ENCODE measurements around the gene KLK12. TPM values are rescaled to one million over a fixed set of nuclear protein-coding genes. Genes with fewer than 3 reads are reported as not detected.

KLK12 gene, protein sequence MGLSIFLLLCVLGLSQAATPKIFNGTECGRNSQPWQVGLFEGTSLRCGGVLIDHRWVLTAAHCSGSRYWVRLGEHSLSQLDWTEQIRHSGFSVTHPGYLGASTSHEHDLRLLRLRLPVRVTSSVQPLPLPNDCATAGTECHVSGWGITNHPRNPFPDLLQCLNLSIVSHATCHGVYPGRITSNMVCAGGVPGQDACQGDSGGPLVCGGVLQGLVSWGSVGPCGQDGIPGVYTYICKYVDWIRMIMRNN
- total RNA-seq (2014; rRNA removed; shearing (Covaris generic)), result not detected in 2 replicates
- not detected in 2 replicates for polyA plus RNA-seq (2016; fragmentation: Nextera tagmentation; extraction: Ambion mirVana)

DNA sequence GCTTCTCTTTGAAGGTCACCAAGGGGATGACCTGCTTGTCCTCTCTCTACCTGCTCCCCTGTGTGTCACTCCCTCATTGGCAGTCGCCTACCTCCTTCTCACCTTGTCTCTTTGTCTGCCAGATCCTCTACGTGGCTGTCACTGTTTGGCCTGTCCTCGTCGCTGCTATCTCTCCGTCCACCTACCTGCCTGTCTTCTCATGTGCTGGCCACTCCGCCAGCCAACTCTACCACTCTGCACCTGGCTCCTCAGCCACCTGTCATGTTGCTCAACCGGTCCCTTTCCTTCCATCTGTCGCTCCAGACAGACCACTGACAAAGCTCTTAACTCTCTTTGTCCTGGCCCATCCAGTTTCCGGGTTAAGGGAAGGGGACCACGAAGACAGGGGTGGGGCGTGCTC is at the start of gene KLK12:
Gene KLK12 (minus strand): TSS at position 299 of the 400 bp plus-strand sequence. CDS start 381 bp downstream, outside the sequence.
- Histone ChIP-seq H3K9me3 (ENCODE audit: low read depth) (no peaks in the 10 kb centered on the region), H3K4me2 (ENCODE audit: unreplicated experiment) (no peak within 1 kb of the TSS), H3K27me3 (replicated peaks; ENCODE audit: insufficient read depth) (no peaks in the 10 kb centered on the region), H3K9ac (no peak within 1 kb of the TSS), H3K4me3 (no peak within 1 kb of the TSS), H3K4me1 (ENCODE audit: insufficient read depth) (no peaks in the 10 kb centered on the region), H3K9me2 (ENCODE audit: insufficient read depth) (no peaks in the 10 kb centered on the region), H4K20me1 (ENCODE audit: insufficient read depth) (no peaks in the 10 kb centered on the region), H3K36me3 (ENCODE audit: low read depth) (no peaks in the 10 kb centered on the region), H3F3A (ENCODE audit: insufficient read depth) (no peaks in the 10 kb centered on the region), H2AFZ (no peak within 1 kb of the TSS), H3K27ac (no peak within 1 kb of the TSS), H3K79me2 (ENCODE audit: insufficient read depth) (no peaks in the 10 kb centered on the region)
- TF ChIP-seq EZH2phosphoT487 (IDR thresholded peaks at IDR 0.05; ENCODE audit: insufficient read depth, low read depth), result no peak
- TF ChIP-seq EZH2 (IDR thresholded peaks at IDR 0.05; ENCODE audit: insufficient read depth, poor library complexity, severe bottlenecking), result no peak
- in situ Hi-C loops (cut with MboI), result no loop called here
- 34 to 38% methylated on average over 11 of the region's 11 CpGs for WGBS, 2 experiments (ENCODE audit: low coverage in 1 of 2, low lambda C conversion rate in 2 of 2, missing lambda C conversion rate in 2 of 2)
- no peak for DNase-seq

DNA sequence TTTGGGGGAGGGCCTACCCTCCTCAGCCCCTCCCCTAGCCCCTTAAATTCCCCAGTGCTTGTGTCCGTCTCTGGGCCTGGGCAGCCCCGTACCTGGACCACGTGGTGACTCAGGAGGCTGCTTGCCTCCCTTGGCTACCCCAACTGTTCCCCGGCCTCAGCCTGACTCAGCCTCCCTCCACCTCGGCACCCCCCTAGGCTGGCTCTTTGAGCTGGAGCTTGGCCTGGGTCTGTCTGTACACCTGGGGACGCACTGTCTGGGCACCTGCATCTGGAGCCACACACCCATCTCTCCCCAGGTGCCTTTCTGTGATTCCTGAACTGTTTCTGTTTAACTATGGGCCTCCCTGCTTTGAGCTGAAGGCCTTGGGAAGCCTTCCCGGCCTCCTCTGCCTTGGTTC is 49.7 kb upstream of the KLK12 start:
- Histone ChIP-seq H3K9me2 (ENCODE audit: insufficient read depth) (no peaks in the 10 kb centered on the region), H3K79me2 (ENCODE audit: insufficient read depth) (no peaks in the 10 kb centered on the region), H3K27me3 (replicated peaks; ENCODE audit: insufficient read depth) (no peaks in the 10 kb centered on the region), H3K9ac (no peak overlapping the region), H3K4me1 (ENCODE audit: insufficient read depth) (no peaks in the 10 kb centered on the region), H3F3A (ENCODE audit: insufficient read depth) (no peaks in the 10 kb centered on the region), H2AFZ (no peak overlapping the region), H4K20me1 (ENCODE audit: insufficient read depth) (no peaks in the 10 kb centered on the region), H3K4me3 (no peak overlapping the region), H3K4me2 (ENCODE audit: unreplicated experiment) (no peak overlapping the region), H3K27ac (no peak overlapping the region), H3K9me3 (ENCODE audit: low read depth) (no peaks in the 10 kb centered on the region), H3K36me3 (ENCODE audit: low read depth) (no peaks in the 10 kb centered on the region)
- 55 to 65% methylated on average over 5 to 7 of the region's 7 CpGs for WGBS, 2 experiments (ENCODE audit: low coverage in 1 of 2, low lambda C conversion rate in 2 of 2, missing lambda C conversion rate in 2 of 2)
- TF ChIP-seq EZH2 (IDR thresholded peaks at IDR 0.05; ENCODE audit: insufficient read depth, poor library complexity, severe bottlenecking) (no peak), EZH2phosphoT487 (IDR thresholded peaks at IDR 0.05; ENCODE audit: insufficient read depth, low read depth) (no peak)
- no peak for DNase-seq
- in situ Hi-C loops (cut with MboI), result no loop called here

DNA sequence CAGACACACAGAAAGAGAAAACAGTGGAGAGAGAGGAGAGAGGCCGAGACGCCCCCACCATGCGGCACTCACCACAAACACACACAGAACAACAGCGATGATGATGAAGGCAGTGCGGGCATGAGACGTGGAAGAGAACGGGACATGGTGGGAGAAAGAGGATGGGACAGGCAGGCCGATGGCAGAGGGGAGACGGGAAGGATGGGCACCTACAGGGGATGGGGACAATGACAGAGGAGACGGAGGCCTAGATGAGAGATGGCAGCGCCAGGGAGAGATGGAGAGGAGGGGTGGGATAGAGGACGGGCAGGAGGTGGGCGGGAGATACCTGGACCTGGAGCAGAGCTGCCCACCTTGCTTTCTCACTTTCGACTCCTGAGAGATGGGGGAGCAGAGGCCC is 49.0 kb upstream of the KLK12 start:
- no peak overlapping the region for H3K27ac ChIP-seq
- no peaks in the 10 kb centered on the region for H4K20me1 ChIP-seq (ENCODE audit: insufficient read depth)
- H2AFZ ChIP-seq, result no peak overlapping the region
- H3K79me2 ChIP-seq (ENCODE audit: insufficient read depth), result no peaks in the 10 kb centered on the region
- H3K9me3 ChIP-seq (ENCODE audit: low read depth), result no peaks in the 10 kb centered on the region
- no peaks in the 10 kb centered on the region for H3K27me3 ChIP-seq (replicated peaks; ENCODE audit: insufficient read depth)
- in situ Hi-C loops (cut with MboI), result no loop called here
- H3K4me3 ChIP-seq, result no peak overlapping the region
- H3K9ac ChIP-seq, result no peak overlapping the region
- no peak for TF ChIP-seq EZH2phosphoT487 (IDR thresholded peaks at IDR 0.05; ENCODE audit: insufficient read depth, low read depth)
- no peak for TF ChIP-seq EZH2 (IDR thresholded peaks at IDR 0.05; ENCODE audit: insufficient read depth, poor library complexity, severe bottlenecking)
- H3F3A ChIP-seq (ENCODE audit: insufficient read depth), result no peaks in the 10 kb centered on the region
- DNase-seq, result no peak
- H3K9me2 ChIP-seq (ENCODE audit: insufficient read depth), result no peaks in the 10 kb centered on the region
- no peak overlapping the region for H3K4me2 ChIP-seq (ENCODE audit: unreplicated experiment)
- no peaks in the 10 kb centered on the region for H3K36me3 ChIP-seq (ENCODE audit: low read depth)
- 59 to 63% methylated on average over 10 to 14 of the region's 14 CpGs for WGBS, 2 experiments (ENCODE audit: low coverage in 1 of 2, low lambda C conversion rate in 2 of 2, missing lambda C conversion rate in 2 of 2)
- H3K4me1 ChIP-seq (ENCODE audit: insufficient read depth), result no peaks in the 10 kb centered on the region

DNA sequence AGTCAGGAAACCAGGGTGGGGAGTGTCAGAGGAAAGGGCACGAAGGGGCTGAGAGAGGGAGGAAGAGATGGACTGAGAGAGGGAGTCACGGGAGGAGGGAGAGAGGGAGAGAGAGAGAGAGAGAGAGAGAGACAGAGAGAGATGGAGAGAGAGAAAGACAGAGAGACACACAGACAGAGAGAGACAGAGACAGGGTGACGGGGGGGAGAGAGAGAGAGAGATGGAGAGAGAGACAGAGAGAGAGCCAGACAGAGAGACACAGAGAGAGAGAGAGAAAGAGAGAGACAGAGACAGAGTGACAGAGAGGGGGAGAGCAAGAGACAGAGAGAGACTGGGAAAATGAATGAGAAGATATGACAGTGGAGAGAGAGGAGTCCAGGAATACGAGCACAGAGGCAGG is 48.4 kb upstream of the KLK12 start:
- H3K4me2 ChIP-seq (ENCODE audit: unreplicated experiment), result no peak overlapping the region
- no peaks in the 10 kb centered on the region for H3K9me2 ChIP-seq (ENCODE audit: insufficient read depth)
- no peak overlapping the region for H3K9ac ChIP-seq
- H3K27me3 ChIP-seq (replicated peaks; ENCODE audit: insufficient read depth), result no peaks in the 10 kb centered on the region
- H3K36me3 ChIP-seq (ENCODE audit: low read depth), result no peaks in the 10 kb centered on the region
- in situ Hi-C loops (cut with MboI), result no loop called here
- no peaks in the 10 kb centered on the region for H4K20me1 ChIP-seq (ENCODE audit: insufficient read depth)
- H3K4me3 ChIP-seq, result no peak overlapping the region
- TF ChIP-seq EZH2phosphoT487 (IDR thresholded peaks at IDR 0.05; ENCODE audit: insufficient read depth, low read depth) (no peak), EZH2 (IDR thresholded peaks at IDR 0.05; ENCODE audit: insufficient read depth, poor library complexity, severe bottlenecking) (no peak)
- no peaks in the 10 kb centered on the region for H3F3A ChIP-seq (ENCODE audit: insufficient read depth)
- WGBS, 2 experiments (ENCODE audit: low coverage in 1 of 2, low lambda C conversion rate in 2 of 2, missing lambda C conversion rate in 2 of 2), result 1% methylated on average over 4 of the region's 4 CpGs; no CpG with 5 or more reads in 1 of the 2 experiments
- H3K4me1 ChIP-seq (ENCODE audit: insufficient read depth), result no peaks in the 10 kb centered on the region
- H3K9me3 ChIP-seq (ENCODE audit: low read depth), result no peaks in the 10 kb centered on the region
- no peaks in the 10 kb centered on the region for H3K79me2 ChIP-seq (ENCODE audit: insufficient read depth)
- no peak overlapping the region for H3K27ac ChIP-seq
- no peak overlapping the region for H2AFZ ChIP-seq
- DNase-seq, result no peak

Measured in GM23248 (cell line).